GM12891 (cell line): ENCODE results near the gene SLC6A11.

Source experiments
- PAX5 ChIP-seq: IDR thresholded peaks from 2 replicates; pipeline ENCODE4 v1.6.1; 2011; ENCODE audit warnings: low read length, moderate library complexity, mild to moderate bottlenecking; ENCODE audit not compliant: insufficient read depth, severe bottlenecking
- POLR2A ChIP-seq: IDR thresholded peaks from 2 replicates; pipeline ENCODE4 v1.6.1; 2011; ENCODE audit warnings: low read depth, low read length, control low read depth
- POLR2AphosphoS5 ChIP-seq: IDR thresholded peaks from 2 replicates; pipeline ENCODE4 v1.6.1; 2011; ENCODE audit warnings: low read depth, low read length, control low read depth
- POU2F2 ChIP-seq: IDR thresholded peaks from 2 replicates; pipeline ENCODE4 v1.6.1; 2011; ENCODE audit warnings: low read depth, mild to moderate bottlenecking, control low read depth, low read length, moderate library complexity
- SPI1 ChIP-seq: IDR thresholded peaks from 2 replicates; pipeline ENCODE4 v1.6.1; 2011; ENCODE audit warnings: low read depth, low read length, control low read depth
- TAF1 ChIP-seq: IDR thresholded peaks from 2 replicates; pipeline ENCODE4 v1.6.1; 2011; ENCODE audit warnings: low read depth, low read length, control low read depth

DNA sequence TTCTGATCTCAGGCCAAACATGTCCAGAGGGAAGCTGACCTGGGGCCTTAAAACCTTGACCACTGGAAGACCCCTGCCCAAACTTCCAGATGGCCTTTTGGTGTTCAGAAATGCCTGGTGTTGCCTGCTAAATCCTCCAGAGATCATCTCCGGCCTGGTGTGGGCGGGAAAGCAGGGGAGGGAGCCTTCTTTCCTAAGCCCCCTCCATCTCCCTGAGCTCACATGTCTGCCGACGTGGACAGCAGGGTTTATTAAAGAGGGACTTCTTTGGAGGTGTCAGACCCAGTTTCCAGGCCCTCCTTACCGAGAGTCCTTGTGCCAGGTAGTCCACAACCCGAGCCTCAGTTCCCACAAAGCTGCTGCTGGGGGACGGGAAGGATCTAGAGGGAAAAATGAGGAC, 120.7 kb downstream of the SLC6A11 start:
- no peak for TF ChIP-seq POLR2A
- TF ChIP-seq POLR2AphosphoS5: no peak
- TF ChIP-seq TAF1: no peak
- no peak for TF ChIP-seq SPI1
- TF ChIP-seq PAX5: no peak
- no peak for TF ChIP-seq POU2F2
